Activated T-cell treated with anti-CD3 and anti-CD28 coated beads, Interleukin-2, amount 50 U/mL, for 4 hours (primary cell): ENCODE measurements around the gene ADPRHL1. TPM values are rescaled to one million over a fixed set of nuclear protein-coding genes. Genes with fewer than 3 reads are reported as not detected.

Experiments used
- ATAC-seq, 2 donors: fragments of 200-7000 bp; cut with Tn5 transposase; one replicate each; pipeline ENCODE4 v1.10.0; 2021
- DNase-seq: peaks from one replicate; pipeline ENCODE4 v3.0.0-alpha.2; 2020
- H3K27me3 Mint-ChIP-seq: one replicate; pipeline ENCODE4 v1.8.0; 2021; ENCODE audit warnings: low read depth, mixed read lengths
- H3K36me3 Mint-ChIP-seq: one replicate; pipeline ENCODE4 v1.8.0; 2022; ENCODE audit warnings: mixed read lengths; ENCODE audit not compliant: insufficient read depth
- H3K4me1 Mint-ChIP-seq: one replicate; pipeline ENCODE4 v1.8.0; 2021; ENCODE audit warnings: low read depth, mixed read lengths
- H3K4me3 Mint-ChIP-seq: one replicate; pipeline ENCODE4 v1.8.0; 2021; ENCODE audit warnings: mild to moderate bottlenecking, moderate library complexity, mixed read lengths
- H3K9me3 Mint-ChIP-seq: one replicate; pipeline ENCODE4 v1.8.0; 2021; ENCODE audit warnings: mixed read lengths
- total RNA-seq, 3 donors: library from RNA; stranded (reverse); gene quantifications; one replicate each; pipeline ENCODE4 v1.2.1, GENCODE V29; 2021

ADPRHL1 gene
- total RNA-seq, 3 donors from 2014 or later: 0.54 to 0.81 (median 0.79) TPM

GRCh38 chr13:113470073-113470472, 16.8 kb upstream of the ADPRHL1 start:
- Mint-ChIP-seq H3K4me1 (peaks cover 4% of the 10 kb centered on the region), H3K4me3 (no peak overlapping the region), H3K9me3 (no peaks in the 10 kb centered on the region), H3K27me3 (no peaks in the 10 kb centered on the region), H3K36me3 (peaks cover 22% of the 10 kb centered on the region)
- ATAC-seq (no peak), DNase-seq (no peak)

DNA sequence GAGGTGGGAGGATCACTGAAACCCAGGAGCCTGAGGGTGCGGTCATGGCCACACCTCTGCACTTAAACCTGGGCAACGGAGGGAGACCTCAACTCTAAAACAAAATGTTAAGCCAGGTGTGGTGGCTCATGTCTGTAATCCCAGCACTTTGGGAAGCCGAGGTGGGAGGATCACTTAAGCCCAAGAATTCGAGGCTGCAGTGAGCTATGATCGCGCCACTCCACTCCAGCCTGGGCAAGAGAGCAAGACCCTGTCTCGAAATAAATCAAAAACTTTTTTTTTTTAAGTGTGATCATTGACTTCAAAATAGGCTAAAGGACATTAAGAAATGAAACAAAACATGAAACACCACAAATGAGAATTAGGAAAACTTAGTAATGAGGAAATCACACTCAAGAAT, 16.3 kb upstream of the ADPRHL1 start:
- ATAC-seq: no peak
- Mint-ChIP-seq H3K4me1 (peaks cover 4% of the 10 kb centered on the region), H3K36me3 (peaks cover 17% of the 10 kb centered on the region), H3K4me3 (no peak overlapping the region), H3K27me3 (no peaks in the 10 kb centered on the region), H3K9me3 (no peaks in the 10 kb centered on the region)
- no peak for DNase-seq

DNA sequence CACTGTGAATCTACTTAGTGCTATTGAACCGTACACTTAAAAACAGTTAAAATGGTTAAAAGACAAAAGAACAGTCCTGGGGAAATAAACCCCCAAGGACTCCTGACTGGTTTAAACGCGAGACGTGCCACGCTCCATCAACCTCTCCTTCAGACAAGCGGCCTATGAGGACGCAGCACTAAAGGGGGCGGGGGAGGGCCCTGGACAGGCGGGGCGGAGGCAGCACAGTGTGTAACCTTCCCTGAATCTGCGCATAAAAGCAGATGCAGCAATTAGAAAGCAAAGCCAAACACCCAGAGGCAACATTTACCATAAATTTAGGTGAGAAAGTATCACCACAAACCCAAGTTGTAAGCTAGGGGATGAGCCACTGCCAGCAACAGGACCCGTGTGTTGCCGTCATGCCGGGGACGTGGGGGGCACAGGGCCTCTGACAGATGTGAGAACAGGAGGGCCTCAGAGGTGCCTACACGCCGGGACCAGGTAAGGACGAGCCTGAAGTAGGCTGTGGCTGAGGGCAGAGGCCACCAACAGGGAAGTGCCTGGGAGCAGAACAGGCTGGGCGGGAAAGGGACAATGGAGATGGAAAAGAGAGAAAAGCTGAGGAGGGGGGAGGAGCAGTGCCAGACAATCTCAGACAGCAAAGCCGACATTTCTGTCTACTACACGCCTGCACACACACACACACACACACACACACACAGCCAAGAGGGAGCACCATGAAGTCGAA, 15.3 kb upstream of the ADPRHL1 start:
- Mint-ChIP-seq H3K36me3 (peaks cover 11% of the 10 kb centered on the region), H3K9me3 (no peaks in the 10 kb centered on the region)

DNA sequence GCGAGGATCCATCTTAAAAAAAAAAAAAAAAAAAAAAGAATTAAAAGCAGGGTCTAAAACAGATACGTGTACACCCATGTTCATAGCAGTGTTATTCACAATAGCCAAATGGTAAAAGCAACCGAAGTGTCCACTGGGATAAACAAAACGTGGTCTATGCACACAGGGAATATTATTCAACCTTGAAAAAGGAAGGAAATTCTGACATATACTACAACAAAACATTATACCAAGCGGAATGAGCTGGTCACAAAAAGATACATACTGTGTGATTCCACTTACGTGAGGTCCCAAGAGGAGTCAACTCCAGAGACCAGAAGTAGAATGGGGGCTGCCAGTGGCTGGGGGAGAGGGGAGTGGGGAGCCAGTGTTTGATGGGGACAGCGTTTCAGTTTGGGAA, 14.7 kb upstream of the ADPRHL1 start:
- no peaks in the 10 kb centered on the region for H3K27me3 Mint-ChIP-seq
- peaks cover 6% of the 10 kb centered on the region for H3K4me1 Mint-ChIP-seq
- ATAC-seq: no peak

More for the DNA sequence above, 15.3 kb upstream of the ADPRHL1 start:
- H3K27me3 Mint-ChIP-seq: no peaks in the 10 kb centered on the region
- peaks cover 4% of the 10 kb centered on the region for H3K4me1 Mint-ChIP-seq
- ATAC-seq: no peak
- no peak for DNase-seq
- no peak overlapping the region for H3K4me3 Mint-ChIP-seq

DNA sequence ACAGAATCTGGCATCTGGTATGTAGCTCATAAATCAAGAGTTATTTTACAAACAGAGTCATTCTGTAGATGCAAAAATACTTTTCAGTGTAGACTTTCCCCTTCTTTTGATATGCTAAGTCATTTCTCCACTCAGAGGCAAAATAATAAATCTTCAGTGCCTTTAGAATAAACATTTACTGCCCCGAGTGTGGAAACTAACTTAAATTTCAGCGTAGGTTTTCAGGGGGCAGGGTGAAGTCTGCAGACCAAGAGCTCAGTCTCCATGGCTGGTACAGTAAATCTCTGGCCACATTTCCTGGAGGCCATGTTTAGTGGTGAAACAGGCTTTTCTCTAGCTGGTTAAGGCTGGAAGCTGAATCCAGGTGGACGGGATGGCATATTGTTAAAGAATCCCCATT, 13.1 kb upstream of the ADPRHL1 start:
- Mint-ChIP-seq H3K36me3 (peaks cover 11% of the 10 kb centered on the region), H3K4me3 (no peak overlapping the region), H3K27me3 (no peaks in the 10 kb centered on the region), H3K4me1 (peaks cover 6% of the 10 kb centered on the region), H3K9me3 (no peaks in the 10 kb centered on the region)
- DNase-seq (no peak), ATAC-seq (no peak)

More for the DNA sequence above, 14.7 kb upstream of the ADPRHL1 start:
- peaks cover 11% of the 10 kb centered on the region for H3K36me3 Mint-ChIP-seq
- DNase-seq: no peak
- H3K9me3 Mint-ChIP-seq: no peaks in the 10 kb centered on the region
- no peak overlapping the region for H3K4me3 Mint-ChIP-seq

DNA sequence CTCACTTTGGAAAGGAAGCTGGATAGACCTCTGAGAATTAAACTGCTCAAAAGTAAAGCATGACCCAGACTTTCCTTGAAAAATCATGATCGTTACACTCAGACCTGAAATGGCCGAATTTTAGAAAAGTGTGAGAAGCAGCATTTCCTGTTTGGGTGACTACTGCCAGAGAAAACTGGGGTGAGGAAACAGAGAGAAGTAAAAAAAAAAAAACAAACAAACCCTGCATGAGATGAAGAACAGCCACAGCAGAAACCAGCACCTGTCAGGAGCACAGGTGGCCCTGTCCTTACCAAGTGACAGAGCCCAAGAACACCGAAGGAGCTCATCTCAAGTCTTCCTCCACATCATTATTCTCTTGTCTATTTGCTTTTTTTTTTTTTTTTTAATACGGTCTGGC, 12.0 kb upstream of the ADPRHL1 start:
- H3K4me1 Mint-ChIP-seq: peaks cover 6% of the 10 kb centered on the region
- DNase-seq (no peak), ATAC-seq (no peak)
- H3K36me3 Mint-ChIP-seq: peaks cover 14% of the 10 kb centered on the region
- no peaks in the 10 kb centered on the region for H3K9me3 Mint-ChIP-seq
- H3K4me3 Mint-ChIP-seq: no peak overlapping the region
- no peaks in the 10 kb centered on the region for H3K27me3 Mint-ChIP-seq

DNA sequence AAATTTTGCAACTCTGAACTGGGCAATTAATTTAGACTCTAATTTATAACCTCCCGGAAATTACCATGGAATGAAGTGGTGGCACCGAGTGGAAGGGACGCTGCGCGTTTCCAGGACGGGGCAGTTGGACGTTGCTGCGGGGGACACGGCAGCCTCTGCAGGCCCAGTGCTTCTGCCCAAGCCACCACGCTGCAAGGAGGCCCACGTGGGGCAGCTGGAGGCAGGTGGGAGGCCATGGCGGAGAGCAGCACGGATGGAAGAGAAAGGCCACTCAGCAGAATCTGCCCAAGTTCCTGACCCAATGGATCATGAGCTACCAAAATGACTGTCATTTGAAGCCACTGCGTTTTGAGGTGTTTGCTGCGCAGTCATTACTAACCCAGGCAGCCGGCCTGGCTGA, 11.2 kb upstream of the ADPRHL1 start:
- Mint-ChIP-seq H3K27me3 (no peaks in the 10 kb centered on the region), H3K4me3 (no peak overlapping the region), H3K9me3 (no peaks in the 10 kb centered on the region), H3K36me3 (peaks cover 19% of the 10 kb centered on the region), H3K4me1 (peaks cover 6% of the 10 kb centered on the region)
- no peak for DNase-seq
- ATAC-seq: no peak

DNA sequence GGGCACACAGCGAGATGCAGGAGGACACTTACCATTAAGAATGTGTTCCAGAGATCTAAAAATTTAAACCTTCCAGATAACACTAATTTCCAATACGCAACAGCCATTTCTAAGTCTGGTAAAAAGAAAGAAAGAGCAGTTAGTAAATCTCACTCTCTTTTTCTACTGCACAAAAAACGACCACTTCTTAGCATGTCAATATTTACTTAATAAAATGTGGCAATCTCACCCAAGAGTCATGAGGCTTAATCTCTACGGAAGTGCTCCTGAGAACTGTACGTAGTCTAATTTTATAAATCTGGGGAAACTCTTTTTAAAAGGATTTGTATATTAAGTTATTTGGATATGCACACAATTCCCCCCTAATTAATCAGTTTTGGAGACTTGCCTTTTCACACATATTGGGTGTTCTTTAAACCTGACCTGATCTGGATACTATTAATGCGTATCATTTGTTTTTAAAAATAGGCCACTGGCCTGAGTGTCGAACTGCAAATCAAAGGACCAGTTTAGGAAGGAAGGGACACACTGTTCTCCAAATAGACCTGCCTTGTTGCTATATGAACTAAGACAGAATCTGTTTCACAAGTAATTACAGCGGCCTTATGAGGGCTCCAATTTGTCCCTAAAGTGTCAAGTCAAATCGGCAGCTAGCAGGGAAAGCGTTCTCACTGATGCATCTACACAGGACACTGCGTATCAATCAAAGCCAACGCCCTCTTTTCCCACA, 7.9 kb upstream of the ADPRHL1 start:
- H3K4me1 Mint-ChIP-seq: peaks cover 5% of the 10 kb centered on the region
- DNase-seq (no peak), ATAC-seq (no peak)
- no peak overlapping the region for H3K4me3 Mint-ChIP-seq
- H3K27me3 Mint-ChIP-seq: no peaks in the 10 kb centered on the region
- no peaks in the 10 kb centered on the region for H3K9me3 Mint-ChIP-seq
- peaks cover 27% of the 10 kb centered on the region for H3K36me3 Mint-ChIP-seq

DNA sequence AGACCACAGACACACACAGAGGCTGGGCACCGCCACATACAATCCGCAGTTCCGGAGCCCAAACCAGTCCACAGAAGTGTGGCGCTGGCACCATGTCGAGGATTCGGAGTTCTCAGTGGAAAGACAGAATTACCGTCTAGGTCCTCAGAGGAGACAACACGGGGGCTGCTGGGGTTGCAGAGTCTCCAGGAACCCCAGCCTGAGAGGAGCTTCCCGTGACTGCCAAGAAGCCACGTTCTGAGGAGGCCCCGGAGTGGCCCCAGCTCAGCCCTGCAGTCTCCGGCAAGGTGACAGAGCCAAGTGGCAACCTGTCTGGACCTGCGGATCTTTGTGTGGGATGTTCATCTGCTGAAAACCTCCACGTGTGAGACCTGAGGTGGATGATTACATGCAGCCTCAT, 7.3 kb upstream of the ADPRHL1 start:
- Mint-ChIP-seq H3K36me3 (peaks cover 31% of the 10 kb centered on the region), H3K4me3 (no peak overlapping the region), H3K4me1 (peaks cover 5% of the 10 kb centered on the region), H3K9me3 (no peaks in the 10 kb centered on the region), H3K27me3 (no peaks in the 10 kb centered on the region)
- DNase-seq (no peak), ATAC-seq (no peak)

GRCh38 chr13:113460064-113460555, 6.8 kb upstream of the ADPRHL1 start:
- Mint-ChIP-seq H3K4me3 (no peak overlapping the region), H3K36me3 (peaks cover 33% of the 10 kb centered on the region), H3K9me3 (no peaks in the 10 kb centered on the region)

GRCh38 chr13:113458253-113459065, 5.2 kb upstream of the ADPRHL1 start:
- Mint-ChIP-seq H3K36me3 (peaks cover 36% of the 10 kb centered on the region), H3K9me3 (no peaks in the 10 kb centered on the region), H3K27me3 (no peaks in the 10 kb centered on the region), H3K4me1 (peaks cover under 1% of the 10 kb centered on the region), H3K4me3 (no peak overlapping the region)
- DNase-seq: no peak
- no peak for ATAC-seq

More at GRCh38 chr13:113460064-113460555, 6.8 kb upstream of the ADPRHL1 start:
- Mint-ChIP-seq H3K4me1 (peaks cover 2% of the 10 kb centered on the region), H3K27me3 (no peaks in the 10 kb centered on the region)
- DNase-seq (no peak), ATAC-seq (no peak)

DNA sequence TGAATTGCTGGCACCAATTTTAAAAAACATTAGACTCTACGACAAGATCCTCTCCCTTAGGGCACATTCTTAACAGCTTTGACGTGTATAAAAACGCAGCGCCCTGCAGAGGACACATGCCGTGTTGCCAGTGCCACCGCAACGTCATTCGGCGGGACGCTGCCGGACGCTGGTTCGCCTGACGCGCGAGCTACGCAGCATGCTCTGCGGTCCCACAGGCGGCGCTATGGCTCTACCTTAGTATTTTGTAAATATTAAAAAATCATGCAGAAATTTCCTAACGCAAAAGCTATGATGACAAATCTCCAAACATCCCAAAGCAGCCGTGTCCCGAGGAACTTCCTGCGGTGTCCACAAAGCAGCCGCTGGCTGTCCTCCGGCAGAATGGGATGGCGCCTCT, 4.2 kb upstream of the ADPRHL1 start:
- H3K36me3 Mint-ChIP-seq: peaks cover 34% of the 10 kb centered on the region
- H3K9me3 Mint-ChIP-seq: no peaks in the 10 kb centered on the region
- DNase-seq (no peak), ATAC-seq (no peak)
- no peaks in the 10 kb centered on the region for H3K4me1 Mint-ChIP-seq
- H3K27me3 Mint-ChIP-seq: no peaks in the 10 kb centered on the region
- no peak overlapping the region for H3K4me3 Mint-ChIP-seq

- Mint-ChIP-seq H3K4me1 (no peaks in the 10 kb centered on the region), H3K4me3 (no peak overlapping the region), H3K27me3 (no peaks in the 10 kb centered on the region), H3K9me3 (no peaks in the 10 kb centered on the region), H3K36me3 (peaks cover 32% of the 10 kb centered on the region)
- ATAC-seq (no peak), DNase-seq (no peak)
These were observed 2.9 kb upstream of the ADPRHL1 start for GRCh38 chr13:113456116-113456702.

GRCh38 chr13:113455384-113455783, 2.1 kb upstream of the ADPRHL1 start:
- Mint-ChIP-seq H3K4me1 (no peaks in the 10 kb centered on the region), H3K27me3 (no peaks in the 10 kb centered on the region), H3K36me3 (peaks cover 27% of the 10 kb centered on the region), H3K9me3 (no peaks in the 10 kb centered on the region), H3K4me3 (no peak overlapping the region)
- no peak for ATAC-seq
- no peak for DNase-seq
